ENCODE results near the gene RAB30.

DNA sequence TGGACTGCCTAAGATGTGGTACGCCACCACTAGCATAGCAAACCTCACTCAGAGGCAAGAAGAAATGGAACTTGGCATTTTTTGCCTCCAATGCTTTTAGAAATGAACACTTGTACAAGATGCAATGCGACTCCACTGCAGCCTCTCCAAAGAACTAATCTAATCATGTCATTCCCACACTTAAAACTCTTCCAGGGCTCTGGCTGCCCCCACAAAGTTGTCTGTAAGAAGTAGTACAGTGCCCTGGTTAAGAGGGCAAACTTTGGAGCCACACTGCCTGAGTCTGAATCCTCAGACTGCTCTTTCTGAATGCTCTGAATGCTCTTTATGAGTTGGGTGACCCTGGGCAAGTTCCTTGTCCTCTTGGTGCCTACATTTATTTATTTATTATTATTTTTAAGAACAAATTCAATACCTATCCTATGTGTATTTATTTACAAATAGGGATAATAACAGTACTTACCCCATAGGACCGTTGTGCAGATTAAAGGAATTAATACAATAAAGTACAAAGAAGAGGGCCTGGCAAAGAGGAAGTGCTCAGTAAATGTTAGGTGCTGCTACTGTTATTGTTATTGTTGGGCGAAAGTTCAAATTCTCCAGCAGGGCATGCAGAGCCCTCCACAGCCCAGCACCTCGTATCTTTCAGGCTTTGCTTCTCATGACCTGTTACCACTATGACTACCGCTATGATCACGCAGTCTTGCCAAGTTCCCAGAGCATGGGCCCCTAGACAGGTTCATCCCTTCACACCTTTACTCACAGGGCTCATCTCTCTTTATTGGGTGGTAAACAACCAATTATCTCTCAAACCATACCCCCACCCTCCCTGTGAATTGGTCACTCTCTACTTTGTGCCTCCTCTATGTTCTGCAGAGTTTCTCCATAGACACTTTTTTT is 59.3 kb downstream of the RAB30 start:
- TF ChIP-seq, protein P1, sequence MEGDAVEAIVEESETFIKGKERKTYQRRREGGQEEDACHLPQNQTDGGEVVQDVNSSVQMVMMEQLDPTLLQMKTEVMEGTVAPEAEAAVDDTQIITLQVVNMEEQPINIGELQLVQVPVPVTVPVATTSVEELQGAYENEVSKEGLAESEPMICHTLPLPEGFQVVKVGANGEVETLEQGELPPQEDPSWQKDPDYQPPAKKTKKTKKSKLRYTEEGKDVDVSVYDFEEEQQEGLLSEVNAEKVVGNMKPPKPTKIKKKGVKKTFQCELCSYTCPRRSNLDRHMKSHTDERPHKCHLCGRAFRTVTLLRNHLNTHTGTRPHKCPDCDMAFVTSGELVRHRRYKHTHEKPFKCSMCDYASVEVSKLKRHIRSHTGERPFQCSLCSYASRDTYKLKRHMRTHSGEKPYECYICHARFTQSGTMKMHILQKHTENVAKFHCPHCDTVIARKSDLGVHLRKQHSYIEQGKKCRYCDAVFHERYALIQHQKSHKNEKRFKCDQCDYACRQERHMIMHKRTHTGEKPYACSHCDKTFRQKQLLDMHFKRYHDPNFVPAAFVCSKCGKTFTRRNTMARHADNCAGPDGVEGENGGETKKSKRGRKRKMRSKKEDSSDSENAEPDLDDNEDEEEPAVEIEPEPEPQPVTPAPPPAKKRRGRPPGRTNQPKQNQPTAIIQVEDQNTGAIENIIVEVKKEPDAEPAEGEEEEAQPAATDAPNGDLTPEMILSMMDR (IDR thresholded peaks at IDR 0.05; ENCODE audit: low read depth, low read length): no peak
- no peak for TF ChIP-seq EZH2phosphoT487 (IDR thresholded peaks at IDR 0.05; ENCODE audit: low read depth)
